GM21381 (cell line): Measurements from ENCODE around the gene PIK3C2G.
"Not testable (repeated sequence)": the region's sequence is repeated elsewhere in the genome, so short reads cannot be mapped to it uniquely, and the experiment has no call there.

Experiments used
- ATAC-seq: cut with Tn5 transposase; IDR thresholded peaks from one replicate; pipeline ENCODE4 v1.9.1; 2021; ENCODE audit warnings: mild to moderate bottlenecking, moderate library complexity; ENCODE audit not compliant: unreplicated experiment

PIK3C2G gene

DNA sequence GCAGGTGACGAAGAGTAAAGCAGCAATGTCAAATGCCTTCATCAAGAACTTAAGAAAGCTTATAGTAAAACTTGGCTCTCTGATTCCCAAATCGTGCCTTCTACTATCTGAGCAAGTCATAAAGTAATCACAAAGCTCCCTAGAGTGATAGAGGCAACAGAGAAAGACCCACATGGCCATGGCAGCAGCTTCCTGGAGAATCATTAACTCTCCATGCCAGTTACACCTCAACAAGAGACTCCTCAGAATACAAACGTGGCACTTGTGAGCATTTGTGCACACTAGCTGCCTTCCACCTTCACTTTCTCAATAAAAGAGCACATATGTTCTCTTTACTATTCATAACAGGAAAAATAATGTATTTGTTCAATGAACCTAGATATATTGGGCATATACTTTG lies 428.5 kb downstream of the PIK3C2G start:
- ATAC-seq: no peak

DNA sequence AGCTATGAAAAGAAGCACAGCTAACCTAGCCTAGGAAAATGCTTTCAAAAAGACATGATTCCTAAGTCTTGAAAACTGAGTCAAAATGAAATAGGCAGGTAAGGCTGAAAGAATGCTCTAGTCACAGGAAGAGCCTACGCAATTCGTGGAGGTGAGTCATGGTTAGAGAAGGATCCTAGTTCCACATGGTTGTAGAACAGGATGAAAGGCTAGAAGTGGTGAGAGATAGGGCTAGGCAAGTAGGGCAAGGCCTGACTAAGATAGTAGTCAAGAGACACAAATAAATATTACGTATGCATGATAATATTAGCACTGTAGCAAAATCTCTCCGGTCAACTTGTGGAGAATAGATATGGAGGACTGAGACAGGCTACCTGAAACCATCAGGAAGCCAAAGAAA lies 429.3 kb downstream of the PIK3C2G start:
- no peak for ATAC-seq

- not testable (repeated sequence) for ATAC-seq
Observed at GRCh38 chr12:18693986-18694385, 432.7 kb downstream of the PIK3C2G start.

- ATAC-seq: no peak
Observed at GRCh38 chr12:18696971-18697602, 435.8 kb downstream of the PIK3C2G start.
